ENCODE data around the gene ARCN1.
A peak's percentile ranks its signal among the peaks of the same experiment; 100 is the strongest.

Gene ARCN1

GRCh38 chr11:118633319-118633690 is 61.1 kb downstream of the ARCN1 start:
- H3K27ac ChIP-seq = no peak overlapping the region
- no peak for TF ChIP-seq CTCF (conservative IDR thresholded peaks at IDR 0.05)

GRCh38 chr11:118633979-118634378 is 61.8 kb downstream of the ARCN1 start:
- TF ChIP-seq CTCF (conservative IDR thresholded peaks at IDR 0.05) = no peak
- peak overlapping the region; percentile 63 for H3K27ac ChIP-seq

GRCh38 chr11:118634431-118635236 is 62.4 kb downstream of the ARCN1 start:
- TF ChIP-seq CTCF (conservative IDR thresholded peaks at IDR 0.05) = 0 out of 2 replicates have a peak, but pooled peaks have one; percentile 27

GRCh38 chr11:118635237-118635591 is 63.0 kb downstream of the ARCN1 start:
- no peak for TF ChIP-seq CTCF (conservative IDR thresholded peaks at IDR 0.05)
- peak overlapping the region; percentile 63 for H3K27ac ChIP-seq

More at GRCh38 chr11:118634431-118635236, 62.4 kb downstream of the ARCN1 start:
- H3K27ac ChIP-seq = peak overlapping the region; percentile 63

- TF ChIP-seq CTCF (conservative IDR thresholded peaks at IDR 0.05) = no peak
- H3K27ac ChIP-seq = peak overlapping the region; percentile 63; the same call in 1 of the 2 replicates
Observed at GRCh38 chr11:118635642-118636041, 63.4 kb downstream of the ARCN1 start.

- no peak for TF ChIP-seq CTCF (conservative IDR thresholded peaks at IDR 0.05)
Observed at GRCh38 chr11:118636569-118637290, 64.5 kb downstream of the ARCN1 start.

GRCh38 chr11:118638726-118639125 is 66.5 kb downstream of the ARCN1 start:
- TF ChIP-seq CTCF (conservative IDR thresholded peaks at IDR 0.05) = no peak
- no peak overlapping the region for H3K27ac ChIP-seq

More at GRCh38 chr11:118636569-118637290, 64.5 kb downstream of the ARCN1 start:
- no peak overlapping the region for H3K27ac ChIP-seq
